HK-2 (cell line): Measurements from ENCODE around the gene EREG.

Source experiments
- DNase-seq: peaks from one replicate; pipeline ENCODE4 v3.0.0-alpha.2; 2018; ENCODE audit not compliant: unreplicated experiment

The EREG gene

DNA sequence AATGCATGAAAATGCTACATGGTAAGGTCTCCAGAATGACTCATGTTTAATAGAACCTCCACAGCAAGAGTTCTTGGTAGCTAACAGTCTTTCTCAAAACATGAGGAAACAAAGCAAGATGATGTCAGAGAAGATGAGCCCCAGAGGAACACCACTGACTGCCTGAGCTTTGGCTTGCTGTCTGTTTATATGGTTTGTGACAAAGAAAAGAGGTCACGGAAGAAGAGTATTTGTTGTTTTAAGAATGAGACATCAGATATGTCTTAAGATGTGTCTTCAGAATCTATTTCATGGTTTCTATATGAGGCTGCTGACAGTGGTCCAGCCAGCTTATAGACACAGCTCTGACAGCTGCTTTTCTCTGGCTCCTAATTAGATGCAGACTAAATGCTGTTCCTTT is 61.2 kb downstream of the EREG start:
- DNase-seq, result no peak

DNA sequence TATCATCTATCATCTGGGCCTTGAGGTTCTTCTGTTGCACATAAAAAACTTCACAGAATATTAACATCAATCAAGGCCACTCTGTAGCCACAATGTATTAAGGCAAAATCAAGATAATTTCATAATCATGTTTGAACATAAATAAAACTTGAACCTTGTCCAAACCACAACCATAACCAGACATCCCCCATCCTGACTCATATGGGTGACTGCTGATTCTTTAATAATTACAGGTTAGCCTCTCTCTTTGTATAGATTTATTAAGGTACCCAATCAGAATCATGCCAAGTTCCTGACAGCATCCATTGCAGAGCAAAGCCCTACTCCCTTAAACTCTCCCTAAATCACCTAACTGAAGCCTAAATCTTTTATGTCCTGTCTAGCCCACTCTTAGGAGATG is 63.3 kb downstream of the EREG start:
- no peak for DNase-seq

DNA sequence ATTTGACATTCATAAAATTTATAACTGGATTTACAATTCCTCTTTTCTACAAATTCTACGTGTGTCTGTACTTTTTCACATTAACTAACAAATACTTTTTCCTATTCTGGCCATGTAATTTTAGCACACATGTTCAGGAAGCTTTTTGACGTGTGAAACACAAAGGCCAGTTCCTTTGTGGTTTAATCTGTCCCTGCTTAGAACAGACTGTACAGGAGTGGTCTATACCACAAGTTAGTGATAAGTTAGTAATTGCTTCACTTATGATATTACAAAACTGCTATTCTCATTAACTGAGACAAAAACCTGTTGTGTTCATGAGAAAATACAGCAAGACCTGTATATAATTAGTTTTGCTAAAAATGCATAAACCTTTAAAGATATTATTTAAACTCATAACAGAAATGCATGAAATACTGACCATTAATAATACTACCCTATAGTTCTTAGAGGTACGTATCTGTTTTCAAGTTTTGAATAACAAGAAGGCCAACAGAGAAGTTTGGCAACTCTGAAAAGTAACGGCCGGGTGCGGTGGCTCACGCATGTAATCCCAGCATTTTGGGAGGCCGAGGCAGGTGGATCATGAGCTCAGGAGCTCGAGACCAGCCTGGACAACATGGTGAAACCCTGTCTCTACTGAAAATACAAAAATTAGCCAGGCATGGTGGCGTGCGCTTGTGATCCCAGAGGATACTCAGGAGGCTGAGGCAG is 66.3 kb downstream of the EREG start:
- DNase-seq, result no peak

DNA sequence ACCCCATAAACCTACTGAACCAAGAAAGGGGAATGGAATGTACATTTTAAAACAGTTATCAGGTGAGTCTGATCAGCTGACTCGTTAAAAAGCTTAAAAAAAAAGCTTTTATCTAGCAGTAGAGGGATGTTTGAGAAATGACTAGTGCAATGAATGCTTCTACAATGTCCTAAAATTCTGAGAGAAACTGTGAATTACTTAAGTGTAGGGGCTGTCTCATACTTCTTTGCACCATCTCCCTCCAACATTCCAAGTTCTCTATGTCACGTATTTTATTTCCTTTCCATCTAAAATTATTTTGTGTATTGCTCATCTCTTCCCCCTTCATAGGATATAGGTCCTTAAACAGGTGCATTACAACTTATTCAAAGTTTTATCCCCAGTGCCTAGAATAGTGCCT is 68.1 kb downstream of the EREG start:
- no peak for DNase-seq

DNA sequence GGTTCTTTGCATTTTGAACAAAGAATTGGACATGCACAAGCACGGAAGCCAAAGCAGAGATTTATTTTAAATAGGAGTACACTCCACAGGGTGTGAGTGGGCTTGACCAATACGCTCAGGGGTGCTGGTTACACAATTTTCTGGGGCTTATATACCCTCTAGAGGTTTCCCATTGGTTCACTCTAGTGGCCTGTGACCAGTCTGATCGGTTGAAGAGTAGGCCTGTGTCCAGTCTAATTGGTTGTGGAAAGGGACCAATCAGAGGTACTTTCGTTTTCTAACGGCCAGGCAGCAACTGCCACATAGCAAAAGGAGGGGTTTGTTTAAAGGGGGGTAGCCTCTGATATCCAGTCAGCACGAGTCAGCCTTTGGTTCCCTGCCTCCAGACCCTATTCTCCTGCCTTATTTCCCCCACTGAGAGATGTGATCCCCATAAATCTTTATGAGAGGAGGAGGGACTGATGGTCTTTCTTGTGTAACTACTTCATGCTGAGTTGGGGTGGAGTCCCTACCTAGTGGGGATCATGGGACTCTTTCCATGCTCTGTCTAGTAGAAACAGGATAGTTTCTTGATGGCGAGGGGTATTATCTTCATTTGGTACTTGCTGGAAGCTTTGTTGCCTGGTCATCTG is 68.7 kb downstream of the EREG start:
- no peak for DNase-seq

DNA sequence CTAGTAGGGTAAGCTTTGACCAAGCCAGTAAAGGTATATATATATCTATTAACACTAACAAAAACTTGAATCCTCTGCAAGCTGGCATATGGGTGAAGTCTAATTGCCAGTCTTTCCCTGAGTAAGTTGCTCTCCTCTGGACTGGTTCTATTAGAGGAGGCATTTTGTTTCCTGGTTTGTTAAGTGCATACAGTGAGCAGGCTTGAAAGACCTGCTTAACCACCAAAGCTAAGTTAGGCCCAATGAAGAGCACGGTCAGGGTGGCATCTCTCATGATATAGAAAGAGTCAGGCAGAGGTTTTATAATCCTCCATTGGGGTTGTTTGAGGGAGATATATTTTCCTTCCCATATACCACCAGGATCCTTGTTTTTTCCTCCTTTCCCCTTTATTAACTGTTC is 70.4 kb downstream of the EREG start:
- DNase-seq, result no peak

DNA sequence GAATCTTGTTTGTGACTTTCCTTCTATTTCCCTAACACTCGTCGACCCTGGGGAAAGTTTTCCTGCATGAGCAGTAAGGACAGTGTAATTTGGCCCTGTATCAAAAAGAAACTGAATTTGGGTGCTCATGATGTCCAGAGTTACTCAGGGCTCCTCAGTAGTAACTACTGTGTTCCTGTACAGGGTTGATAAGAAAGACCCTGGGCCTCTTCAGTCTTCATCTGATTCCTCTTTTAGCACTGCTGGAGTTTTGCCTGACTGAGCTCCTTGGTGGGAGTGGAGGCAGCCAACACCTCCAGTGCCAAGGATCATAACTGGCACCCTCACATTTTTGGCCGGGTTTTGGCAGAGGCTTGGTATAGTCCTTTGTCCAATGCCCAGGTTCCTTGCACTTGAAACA is 72.9 kb downstream of the EREG start:
- DNase-seq, result no peak
